Activated CD8-positive, alpha-beta memory T cell treated with anti-CD3 and anti-CD28 coated beads, Interleukin-2, amount 10 ng/mL, durations not matched to agents 7 days and 5 days (primary cell): ENCODE results near the gene CARTPT. TPM values are rescaled to one million over a fixed set of nuclear protein-coding genes. Genes with fewer than 3 reads are reported as not detected.

Source experiments
- ATAC-seq: fragments of 150-1000 bp; cut with Tn5 transposase; one replicate; pipeline ENCODE4 v1.10.0; 2021; ENCODE audit warnings: moderate library complexity
- CTCF ChIA-PET: fragments of 350-600 bp; sonication (Branson Sonifier 250); formaldehyde crosslinking; loops from one replicate; lab custom pipeline; 2021; ENCODE audit warnings: antibody characterized with exemption; lab: Charles Lee
- DNase-seq: peaks from one replicate; pipeline ENCODE4 v3.0.0-alpha.2; 2020
- H3K27ac Mint-ChIP-seq: one replicate; pipeline ENCODE4 v1.8.0; 2021; ENCODE audit warnings: mild to moderate bottlenecking, mixed read lengths
- H3K27me3 Mint-ChIP-seq: one replicate; pipeline ENCODE4 v1.8.0; 2021; ENCODE audit warnings: mixed read lengths
- H3K36me3 Mint-ChIP-seq: one replicate; pipeline ENCODE4 v1.8.0; 2021; ENCODE audit warnings: mild to moderate bottlenecking, mixed read lengths
- H3K4me1 Mint-ChIP-seq: one replicate; pipeline ENCODE4 v1.8.0; 2021; ENCODE audit warnings: mixed read lengths
- H3K4me3 Mint-ChIP-seq: one replicate; pipeline ENCODE4 v1.8.0; 2021; ENCODE audit warnings: mild to moderate bottlenecking, moderate library complexity, mixed read lengths
- H3K9me3 Mint-ChIP-seq: one replicate; pipeline ENCODE4 v1.8.0; 2022; ENCODE audit warnings: low read depth, mixed read lengths
- total RNA-seq, 2 experiments: library from RNA; stranded (reverse); gene quantifications; one replicate each; pipeline ENCODE4 v1.2.3, GENCODE V29; 2021

Gene CARTPT
- total RNA-seq, 2 experiments from 2014 or later: not detected

- Mint-ChIP-seq H3K27me3 (peaks cover 31% of the 10 kb centered on the region), H3K27ac (no peak overlapping the region), H3K9me3 (no peaks in the 10 kb centered on the region), H3K4me3 (no peak overlapping the region), H3K4me1 (peaks cover 6% of the 10 kb centered on the region), H3K36me3 (no peaks in the 10 kb centered on the region)
- CTCF ChIA-PET: no interaction called here
- no peak for DNase-seq
- no peak for ATAC-seq
Measured at GRCh38 chr5:71744009-71744790, 25.1 kb downstream of the CARTPT start.

GRCh38 chr5:71747182-71747581 is 28.1 kb downstream of the CARTPT start:
- Mint-ChIP-seq H3K27ac (no peak overlapping the region), H3K36me3 (no peaks in the 10 kb centered on the region), H3K9me3 (no peaks in the 10 kb centered on the region), H3K4me3 (no peak overlapping the region), H3K27me3 (peaks cover 19% of the 10 kb centered on the region), H3K4me1 (no peaks in the 10 kb centered on the region)
- DNase-seq (no peak), ATAC-seq (no peak)
- CTCF ChIA-PET: interaction anchor here (0.8 kb wide), 1 partner anchor 10 kb away, joined by 3 read pairs; no protein-coding TSS in a partner anchor

GRCh38 chr5:71748360-71748759 is 29.3 kb downstream of the CARTPT start:
- no peak for DNase-seq
- no peak for ATAC-seq
- Mint-ChIP-seq H3K9me3 (no peaks in the 10 kb centered on the region), H3K36me3 (no peaks in the 10 kb centered on the region), H3K4me3 (no peak overlapping the region), H3K27me3 (peaks cover 18% of the 10 kb centered on the region), H3K4me1 (no peaks in the 10 kb centered on the region), H3K27ac (no peak overlapping the region)
- CTCF ChIA-PET: no interaction called here

DNA sequence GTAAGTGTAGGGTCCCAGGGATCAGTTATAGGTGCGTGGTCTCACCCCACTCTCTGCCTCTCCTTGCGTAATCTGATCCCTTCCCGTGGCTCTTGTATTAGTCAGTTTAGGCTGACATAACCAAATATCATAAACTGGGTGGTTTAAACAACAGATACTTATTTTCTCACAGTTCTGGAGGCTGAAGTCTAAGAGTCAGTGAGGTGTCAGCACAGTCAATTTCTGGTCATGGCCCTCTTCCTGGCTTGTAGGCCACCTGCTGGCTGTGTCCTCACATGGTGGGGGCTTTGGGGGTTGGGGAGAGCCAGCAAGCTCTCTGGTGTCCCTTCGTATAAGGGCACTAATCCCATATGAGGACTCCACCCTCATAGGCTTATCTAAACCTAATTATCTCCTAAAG is 32.3 kb downstream of the CARTPT start:
- CTCF ChIA-PET: no interaction called here
- DNase-seq (no peak), ATAC-seq (no peak)
- Mint-ChIP-seq H3K27ac (no peak overlapping the region), H3K4me1 (no peaks in the 10 kb centered on the region), H3K27me3 (peaks cover 7% of the 10 kb centered on the region), H3K36me3 (no peaks in the 10 kb centered on the region), H3K4me3 (no peak overlapping the region), H3K9me3 (no peaks in the 10 kb centered on the region)

DNA sequence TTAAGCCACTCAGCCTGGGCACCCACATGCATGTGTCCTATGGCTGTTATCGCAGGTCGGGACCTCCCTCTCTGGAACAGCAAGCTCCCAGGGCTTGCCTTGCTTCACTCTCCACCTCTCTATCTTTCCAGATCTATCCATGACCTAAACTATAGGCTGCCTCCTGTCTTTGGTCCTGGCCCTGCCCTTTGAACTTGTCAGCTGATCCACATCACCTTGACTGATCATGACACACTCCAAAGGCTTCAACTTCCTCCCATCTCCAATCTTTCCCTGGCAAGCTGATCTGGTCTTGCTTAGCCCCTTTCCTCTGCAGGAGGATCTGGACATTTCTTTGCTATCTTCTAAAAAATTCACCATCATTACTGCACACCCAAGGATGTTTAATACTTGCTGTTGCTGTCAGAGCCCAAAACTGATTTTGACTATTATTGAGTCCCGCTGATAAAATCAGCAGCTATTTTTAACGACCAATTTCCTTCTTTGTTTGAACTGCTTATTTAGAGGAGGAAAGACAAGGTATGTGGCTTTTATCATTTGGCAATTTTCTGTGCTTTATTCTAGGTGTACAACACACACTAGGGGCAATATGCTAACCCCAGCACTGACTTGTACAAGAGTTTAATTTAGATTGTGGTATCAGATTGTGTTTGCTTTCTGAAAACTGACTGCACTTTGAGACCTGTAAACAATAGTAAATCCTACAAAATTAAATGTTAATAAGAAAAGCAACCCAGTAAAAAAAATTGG is 33.5 kb downstream of the CARTPT start:
- Mint-ChIP-seq H3K27ac (no peak overlapping the region), H3K36me3 (no peaks in the 10 kb centered on the region)

DNA sequence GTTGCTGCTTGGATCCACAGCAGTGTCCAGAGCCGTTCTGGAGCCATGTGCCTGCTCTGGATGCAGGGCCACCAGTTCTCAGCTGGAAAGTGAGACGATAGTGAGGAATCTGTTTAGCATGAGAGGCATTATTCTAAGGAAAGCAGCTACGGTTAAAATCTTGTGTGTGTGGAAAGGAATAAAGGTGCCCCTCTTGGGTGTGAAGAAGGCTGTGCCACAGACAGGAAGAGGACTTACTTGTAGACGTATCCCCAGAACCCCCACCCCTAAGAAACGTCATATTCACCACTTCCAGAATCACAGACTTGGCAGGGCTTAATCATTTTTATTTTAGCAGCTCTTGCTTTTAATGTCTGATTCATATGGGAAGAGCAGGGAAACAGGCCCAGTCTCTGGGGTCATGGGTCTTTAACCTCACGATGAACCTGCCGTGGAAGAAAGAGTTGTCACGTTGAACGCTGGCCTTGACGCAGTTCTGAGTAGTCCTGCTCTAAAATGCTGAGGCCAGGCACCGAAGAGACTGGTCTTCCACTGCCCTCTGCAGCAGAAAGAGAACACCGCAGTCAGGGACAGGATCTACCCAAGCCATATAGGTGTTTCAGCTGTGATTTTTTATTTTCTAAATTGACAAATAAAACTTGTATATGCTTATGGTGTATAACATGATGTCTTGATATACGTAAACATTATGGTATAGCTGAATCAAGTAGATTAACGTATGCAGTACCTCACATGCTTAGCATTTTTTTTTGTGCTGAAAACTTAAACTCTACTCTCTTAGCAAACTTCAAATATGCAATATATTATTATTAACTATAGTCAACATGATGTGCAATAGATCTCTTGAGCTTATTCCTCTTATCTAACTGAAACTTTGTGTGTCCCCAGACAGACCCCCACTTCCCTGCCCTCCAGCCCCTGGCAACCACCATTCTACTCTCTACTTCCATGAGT is 38.8 kb downstream of the CARTPT start:
- Mint-ChIP-seq H3K4me3 (no peak overlapping the region), H3K27me3 (peaks cover 4% of the 10 kb centered on the region), H3K36me3 (peaks cover 1% of the 10 kb centered on the region), H3K9me3 (no peaks in the 10 kb centered on the region), H3K27ac (no peak overlapping the region), H3K4me1 (peaks cover 5% of the 10 kb centered on the region)
- DNase-seq (peak; percentile 69), ATAC-seq (peak; percentile 89)
- CTCF ChIA-PET: interaction anchor here (0.6 to 2.1 kb wide), 9 partner anchors 10 to 297 kb away, joined by 3 to 9 read pairs (median 4); no protein-coding TSS in a partner anchor

More for the DNA sequence above, 33.5 kb downstream of the CARTPT start:
- Mint-ChIP-seq H3K4me3 (no peak overlapping the region), H3K4me1 (peaks cover 3% of the 10 kb centered on the region), H3K27me3 (peaks cover 4% of the 10 kb centered on the region), H3K9me3 (no peaks in the 10 kb centered on the region)
- DNase-seq (no peak), ATAC-seq (no peak)
- CTCF ChIA-PET: no interaction called here

GRCh38 chr5:71762826-71763225 is 43.8 kb downstream of the CARTPT start:
- Mint-ChIP-seq H3K27ac (no peak overlapping the region), H3K9me3 (no peaks in the 10 kb centered on the region), H3K4me1 (peaks cover under 1% of the 10 kb centered on the region), H3K27me3 (peaks cover 7% of the 10 kb centered on the region), H3K4me3 (no peak overlapping the region), H3K36me3 (peaks cover 1% of the 10 kb centered on the region)
- ATAC-seq (no peak), DNase-seq (no peak)
- CTCF ChIA-PET: no interaction called here

DNA sequence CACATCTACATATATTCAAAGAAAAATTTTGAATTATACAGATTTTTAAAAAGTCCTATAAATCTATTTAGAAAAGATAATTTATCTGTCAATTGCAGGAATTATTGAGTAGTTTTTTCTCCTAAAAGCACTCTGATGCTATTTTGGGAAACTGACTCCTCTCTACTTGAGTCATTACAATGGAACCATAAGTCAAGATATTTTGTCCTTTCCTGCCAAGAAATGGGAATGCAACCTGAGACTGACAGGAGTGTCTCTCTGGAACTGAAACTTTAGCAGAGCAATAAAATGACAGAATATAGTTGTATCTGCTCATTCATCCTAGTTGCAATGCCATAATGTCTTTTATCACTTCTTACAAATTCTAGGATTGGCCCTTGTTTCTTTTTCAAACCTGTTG is 48.6 kb downstream of the CARTPT start:
- Mint-ChIP-seq H3K4me3 (no peak overlapping the region), H3K27ac (no peak overlapping the region), H3K36me3 (no peaks in the 10 kb centered on the region), H3K9me3 (no peaks in the 10 kb centered on the region), H3K27me3 (peaks cover 13% of the 10 kb centered on the region), H3K4me1 (peaks cover 5% of the 10 kb centered on the region)
- DNase-seq: no peak
- ATAC-seq: no peak
- CTCF ChIA-PET: no interaction called here

DNA sequence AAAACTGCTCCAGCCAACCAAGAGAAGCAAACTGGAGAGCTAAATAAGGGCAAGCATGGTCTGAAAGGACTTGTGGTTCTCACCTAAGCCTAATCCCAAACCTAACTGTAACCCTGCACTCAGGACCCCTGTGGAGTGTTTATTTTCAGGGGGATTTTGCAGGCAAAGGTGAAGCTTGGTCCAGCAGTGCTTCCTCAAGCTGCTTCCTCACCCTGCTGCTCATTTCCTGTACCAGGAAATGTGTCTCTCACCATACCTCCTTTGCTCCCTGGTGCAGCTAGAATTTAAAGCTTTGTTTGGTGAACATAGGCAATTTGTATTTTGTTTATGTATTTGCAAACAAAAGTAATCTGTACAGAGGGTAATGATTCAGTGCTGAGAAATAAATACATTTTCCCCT is 50.2 kb downstream of the CARTPT start:
- peaks cover 5% of the 10 kb centered on the region for H3K4me1 Mint-ChIP-seq
- ATAC-seq (no peak), DNase-seq (no peak)
- no peak overlapping the region for H3K27ac Mint-ChIP-seq
- no peaks in the 10 kb centered on the region for H3K9me3 Mint-ChIP-seq
- no peak overlapping the region for H3K4me3 Mint-ChIP-seq
- H3K27me3 Mint-ChIP-seq: peaks cover 22% of the 10 kb centered on the region
- no peaks in the 10 kb centered on the region for H3K36me3 Mint-ChIP-seq
- CTCF ChIA-PET: no interaction called here

DNA sequence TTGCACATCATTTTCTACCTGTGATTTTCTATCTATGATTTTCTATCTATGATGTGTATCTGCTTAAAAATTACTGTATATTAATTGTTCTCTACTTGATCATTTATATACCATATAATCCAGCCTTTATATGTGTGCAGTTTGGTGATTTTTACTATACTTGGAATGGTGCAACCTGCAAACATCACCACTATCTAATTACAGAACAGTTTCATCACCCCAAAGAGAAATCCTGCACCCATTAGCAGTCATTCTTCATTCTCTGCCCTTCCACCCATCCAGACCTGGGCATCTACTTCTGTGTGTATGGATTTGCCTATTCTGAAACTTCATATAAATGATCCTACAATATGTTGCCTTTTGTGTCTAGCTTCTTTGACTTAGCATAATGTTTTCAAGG is 51.3 kb downstream of the CARTPT start:
- Mint-ChIP-seq H3K27ac (no peak overlapping the region), H3K27me3 (peaks cover 25% of the 10 kb centered on the region), H3K4me1 (peaks cover 5% of the 10 kb centered on the region), H3K4me3 (no peak overlapping the region), H3K9me3 (no peaks in the 10 kb centered on the region), H3K36me3 (no peaks in the 10 kb centered on the region)
- DNase-seq (no peak), ATAC-seq (no peak)
- CTCF ChIA-PET: no interaction called here

Other genes with a start within 250 kb of the CARTPT start
- gene MCCC2, start 131.9 kb upstream of the CARTPT start, total RNA-seq: 10 to 100 TPM; 45.7 to 59.0 TPM